H9 (cell line): ENCODE data around the gene PRKAG2. TPM values are rescaled to one million over a fixed set of nuclear protein-coding genes. Genes with fewer than 3 reads are reported as not detected.

Source experiments
- DNase-seq: peaks from one replicate; pipeline ENCODE4 v3.0.0-alpha.2; 2017
- H2AFZ ChIP-seq: one replicate; pipeline ENCODE4 v1.6.1; 2013; ENCODE audit warnings: mild to moderate bottlenecking, low read length, control low read depth, moderate library complexity
- H2AK5ac ChIP-seq: 2 replicates; pipeline ENCODE4 v1.6.1; 2013; ENCODE audit warnings: low read length, control low read depth, mixed read lengths; ENCODE audit not compliant: insufficient read length
- H2BK120ac ChIP-seq: one replicate; pipeline ENCODE4 v1.6.1; 2013; ENCODE audit warnings: low read depth, mild to moderate bottlenecking, low read length, control low read depth, inconsistent platforms; ENCODE audit not compliant: poor library complexity, severe bottlenecking
- H2BK12ac ChIP-seq: 2 replicates; pipeline ENCODE4 v1.6.1; 2013; ENCODE audit warnings: low read length, control low read depth, mixed read lengths, low read depth; ENCODE audit not compliant: insufficient read length
- H2BK15ac ChIP-seq: 2 replicates; pipeline ENCODE4 v1.6.1; 2013; ENCODE audit warnings: low read depth, low read length, control low read depth
- H2BK20ac ChIP-seq: one replicate; pipeline ENCODE4 v1.6.1; 2013; ENCODE audit warnings: low read depth, mild to moderate bottlenecking, low read length, control low read depth, inconsistent platforms; ENCODE audit not compliant: poor library complexity, severe bottlenecking
- H2BK5ac ChIP-seq: 2 replicates; pipeline ENCODE4 v1.6.1; 2013; ENCODE audit warnings: low read length, control low read depth, mixed read lengths; ENCODE audit not compliant: insufficient read length
- H3K14ac ChIP-seq: 2 replicates; pipeline ENCODE4 v1.6.1; 2013; ENCODE audit warnings: low read length, control low read depth; ENCODE audit not compliant: insufficient read depth
- H3K18ac ChIP-seq: 2 replicates; pipeline ENCODE4 v1.6.1; 2013; ENCODE audit warnings: low read depth, mild to moderate bottlenecking, mixed read lengths, low read length, control low read depth; ENCODE audit not compliant: insufficient read length
- H3K23ac ChIP-seq: 2 replicates; pipeline ENCODE4 v1.6.1; 2013; ENCODE audit warnings: low read length, control low read depth, mixed read lengths, low read depth; ENCODE audit not compliant: insufficient read length
- H3K23me2 ChIP-seq: 2 replicates; pipeline ENCODE4 v1.6.1; 2013; ENCODE audit warnings: low read depth, mild to moderate bottlenecking, mixed read lengths, low read length, control low read depth; ENCODE audit not compliant: insufficient read length, poor library complexity, severe bottlenecking
- H3K27ac ChIP-seq: 2 replicates; pipeline ENCODE4 v1.5.1; 2013; ENCODE audit warnings: low read length, control low read depth, mixed read lengths, low read depth; ENCODE audit not compliant: insufficient read length
- H3K27me3 ChIP-seq: 2 replicates; pipeline ENCODE4 v1.6.1; 2013; ENCODE audit warnings: low read length, control low read depth, inconsistent platforms; ENCODE audit not compliant: insufficient read depth
- H3K4ac ChIP-seq: 2 replicates; pipeline ENCODE4 v1.6.1; 2013; ENCODE audit warnings: low read depth, mild to moderate bottlenecking, control low read depth, inconsistent platforms, low read length, moderate library complexity
- H3K4me1 ChIP-seq: 2 replicates; pipeline ENCODE4 v1.6.1; 2013; ENCODE audit warnings: low read length, control low read depth, inconsistent platforms; ENCODE audit not compliant: insufficient read depth
- H3K4me2 ChIP-seq: 2 replicates; pipeline ENCODE4 v1.6.1; 2013; ENCODE audit warnings: low read length, control low read depth, mixed read lengths; ENCODE audit not compliant: insufficient read length, insufficient read depth
- H3K56ac ChIP-seq: 2 replicates; pipeline ENCODE4 v1.6.1; 2013; ENCODE audit warnings: low read depth, mild to moderate bottlenecking, mixed read lengths, low read length, control low read depth; ENCODE audit not compliant: insufficient read length
- H3K79me1 ChIP-seq: 2 replicates; pipeline ENCODE4 v1.6.1; 2013; ENCODE audit warnings: low read depth, mild to moderate bottlenecking, moderate library complexity, low read length, control low read depth, inconsistent platforms; ENCODE audit not compliant: insufficient read depth, poor library complexity, severe bottlenecking
- H3K79me2 ChIP-seq: 2 replicates; pipeline ENCODE4 v1.6.1; 2013; ENCODE audit warnings: low read length, control low read depth, inconsistent platforms; ENCODE audit not compliant: insufficient read depth
- H3K9ac ChIP-seq: 2 replicates; pipeline ENCODE4 v1.6.1; 2013; ENCODE audit warnings: low read length, control low read depth, mixed read lengths; ENCODE audit not compliant: insufficient read length; ENCODE audit errors: extremely low read depth
- H3K9me3 ChIP-seq: one replicate; pipeline ENCODE4 v1.6.1; 2013; ENCODE audit warnings: low read depth, low read length, inconsistent platforms; ENCODE audit not compliant: control insufficient read depth
- H3T11ph ChIP-seq: one replicate; pipeline ENCODE4 v1.6.1; 2013; ENCODE audit warnings: mild to moderate bottlenecking, low read length, control low read depth, inconsistent platforms
- H4K20me1 ChIP-seq: one replicate; pipeline ENCODE4 v1.6.1; 2013; ENCODE audit not compliant: control insufficient read depth, insufficient read length, insufficient read depth
- H4K5ac ChIP-seq: 2 replicates; pipeline ENCODE4 v1.6.1; 2013; ENCODE audit warnings: low read depth, mild to moderate bottlenecking, mixed read lengths, low read length, control low read depth; ENCODE audit not compliant: insufficient read length
- H4K8ac ChIP-seq: replicated peaks from 2 replicates; pipeline ENCODE4 v1.6.1; 2013; ENCODE audit warnings: low read length, control low read depth, mixed read lengths, low read depth; ENCODE audit not compliant: insufficient read length
- H4K91ac ChIP-seq: 2 replicates; pipeline ENCODE4 v1.6.1; 2013; ENCODE audit warnings: low read depth, mild to moderate bottlenecking, moderate library complexity, mixed read lengths, low read length, control low read depth; ENCODE audit not compliant: insufficient read length
- H3K27ac Mint-ChIP-seq, 3 experiments: 2 replicates in 2 of 3; 3 replicates in 1 of 3; pipeline ENCODE4 v1.8.0; 2020 to 2021; ENCODE audit warnings: mixed read lengths in 3 of 3, mild to moderate bottlenecking in 1 of 3, moderate library complexity in 1 of 3
- H3K27me3 Mint-ChIP-seq: 2 replicates; pipeline ENCODE4 v1.8.0; 2021; ENCODE audit warnings: low read depth, mild to moderate bottlenecking, moderate library complexity, mixed read lengths
- H3K36me3 Mint-ChIP-seq, 3 experiments: 2 replicates in 2 of 3; 3 replicates in 1 of 3; pipeline ENCODE4 v1.8.0; 2020 to 2021; ENCODE audit warnings: low read depth in 3 of 3, mixed read lengths in 3 of 3; ENCODE audit not compliant: insufficient read depth in 1 of 3
- H3K4me1 Mint-ChIP-seq, 2 experiments: 2 replicates each; pipeline ENCODE4 v1.8.0; 2020; ENCODE audit warnings: mixed read lengths in 2 of 2
- H3K4me3 Mint-ChIP-seq, 2 experiments: 2 replicates in 1 of 2; 3 replicates in 1 of 2; pipeline ENCODE4 v1.8.0; 2020 to 2021; ENCODE audit warnings: mild to moderate bottlenecking in 2 of 2, mixed read lengths in 2 of 2, moderate library complexity in 1 of 2
- H3K9me3 Mint-ChIP-seq, 2 experiments: 2 replicates in 1 of 2; 3 replicates in 1 of 2; pipeline ENCODE4 v1.8.0; 2020; ENCODE audit warnings: mild to moderate bottlenecking in 2 of 2, mixed read lengths in 2 of 2, moderate library complexity in 1 of 2
- WGBS: extraction: QIAGEN DNeasy Blood & Tissue Kit; methylation state at CpG from one replicate; pipeline ENCODE4 v1.1.7; 2013; ENCODE audit warnings: missing lambda C conversion rate, low lambda C conversion rate, mixed read lengths; ENCODE audit not compliant: insufficient read length; ENCODE audit errors: extremely low coverage; 5-methylcytosine and 5-hydroxymethylcytosine counted together
- total RNA-seq: library from RNA; stranded (reverse); gene quantifications from 2 replicates; pipeline ENCODE4 v1.2.1, GENCODE V29; 2021
- TF ChIP-seq, protein P1 (sequence below): fragments of 200-600 bp; sonication (generic); conservative IDR thresholded peaks from 3 replicates; pipeline ENCODE4 v1.8.0; 2021; ENCODE audit warnings: antibody characterized with exemption, mild to moderate bottlenecking

Gene PRKAG2
- total RNA-seq, 1 experiment from 2014 or later: 11.8 TPM

GRCh38 chr7:151655555-151655954 lies 221.4 kb downstream of the PRKAG2 start:
- no peak overlapping the region for H2AFZ ChIP-seq
- H3K23me2 ChIP-seq: no peaks in the 10 kb centered on the region
- no peak overlapping the region for H2BK15ac ChIP-seq
- Mint-ChIP-seq H3K27me3 (no peaks in the 10 kb centered on the region; the same call in 1 of the 2 replicates), H3K36me3 (no peaks in the 10 kb centered on the region), H3K9me3 (no peaks in the 10 kb centered on the region), H3K4me1 (peaks cover 4 to 5% of the 10 kb centered on the region in 2 experiments), H3K27ac (no peak overlapping the region), H3K4me3 (no peak overlapping the region)
- H4K91ac ChIP-seq: no peak overlapping the region
- no peaks in the 10 kb centered on the region for H3K4me1 ChIP-seq
- H2BK5ac ChIP-seq: no peak overlapping the region
- no peak for DNase-seq
- no peak overlapping the region for H3K27ac ChIP-seq
- H2BK20ac ChIP-seq: no peak overlapping the region
- H3K4ac ChIP-seq: no peak overlapping the region
- no peak overlapping the region for H3K4me2 ChIP-seq
- WGBS: no CpG with 5 or more reads among the region's 3 CpGs
- no peaks in the 10 kb centered on the region for H3K9me3 ChIP-seq
- H3K18ac ChIP-seq: no peak overlapping the region
- no peaks in the 10 kb centered on the region for H3K79me2 ChIP-seq
- no peak overlapping the region for H2BK12ac ChIP-seq
- H3K79me1 ChIP-seq: no peaks in the 10 kb centered on the region
- H4K20me1 ChIP-seq: no peaks in the 10 kb centered on the region
- H3K27me3 ChIP-seq: no peaks in the 10 kb centered on the region
- no peak overlapping the region for H3T11ph ChIP-seq
- no peak overlapping the region for H2AK5ac ChIP-seq
- H4K8ac ChIP-seq: no peak overlapping the region
- no peak overlapping the region for H3K14ac ChIP-seq
- H2BK120ac ChIP-seq: no peak overlapping the region
- TF ChIP-seq, protein P1, sequence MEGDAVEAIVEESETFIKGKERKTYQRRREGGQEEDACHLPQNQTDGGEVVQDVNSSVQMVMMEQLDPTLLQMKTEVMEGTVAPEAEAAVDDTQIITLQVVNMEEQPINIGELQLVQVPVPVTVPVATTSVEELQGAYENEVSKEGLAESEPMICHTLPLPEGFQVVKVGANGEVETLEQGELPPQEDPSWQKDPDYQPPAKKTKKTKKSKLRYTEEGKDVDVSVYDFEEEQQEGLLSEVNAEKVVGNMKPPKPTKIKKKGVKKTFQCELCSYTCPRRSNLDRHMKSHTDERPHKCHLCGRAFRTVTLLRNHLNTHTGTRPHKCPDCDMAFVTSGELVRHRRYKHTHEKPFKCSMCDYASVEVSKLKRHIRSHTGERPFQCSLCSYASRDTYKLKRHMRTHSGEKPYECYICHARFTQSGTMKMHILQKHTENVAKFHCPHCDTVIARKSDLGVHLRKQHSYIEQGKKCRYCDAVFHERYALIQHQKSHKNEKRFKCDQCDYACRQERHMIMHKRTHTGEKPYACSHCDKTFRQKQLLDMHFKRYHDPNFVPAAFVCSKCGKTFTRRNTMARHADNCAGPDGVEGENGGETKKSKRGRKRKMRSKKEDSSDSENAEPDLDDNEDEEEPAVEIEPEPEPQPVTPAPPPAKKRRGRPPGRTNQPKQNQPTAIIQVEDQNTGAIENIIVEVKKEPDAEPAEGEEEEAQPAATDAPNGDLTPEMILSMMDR: no peak
- H3K9ac ChIP-seq: no peak overlapping the region
- H3K56ac ChIP-seq: no peak overlapping the region
- no peak overlapping the region for H3K23ac ChIP-seq
- H4K5ac ChIP-seq: no peak overlapping the region
